Measurements from ENCODE around the gene TBC1D24.

The TBC1D24 gene

GRCh38 chr16:2450975-2451381 lies 23.9 kb upstream of the TBC1D24 start:
- no peak for DNase-seq

GRCh38 chr16:2451851-2452320 lies 23.0 kb upstream of the TBC1D24 start:
- DNase-seq, result no peak

GRCh38 chr16:2452650-2453049 lies 22.3 kb upstream of the TBC1D24 start:
- no peak for DNase-seq

- no peak for DNase-seq
Measured at GRCh38 chr16:2455081-2455845, 19.7 kb upstream of the TBC1D24 start.

GRCh38 chr16:2456551-2457153 lies 18.3 kb upstream of the TBC1D24 start:
- DNase-seq, result no peak

GRCh38 chr16:2457267-2457666 lies 17.7 kb upstream of the TBC1D24 start:
- no peak for DNase-seq

- no peak for DNase-seq
Measured at GRCh38 chr16:2457946-2458345, 17.0 kb upstream of the TBC1D24 start.

- DNase-seq, result no peak
Measured at GRCh38 chr16:2458887-2459646, 15.9 kb upstream of the TBC1D24 start.

GRCh38 chr16:2459647-2460390 lies 15.1 kb upstream of the TBC1D24 start, which contains the start of gene TEDC2:
Gene TEDC2, plus strand, starts transcription at chr16:2460109. Its CDS starts 36 bp downstream, at chr16:2460145.
- DNase-seq, result peak; percentile 73

- DNase-seq, result no peak
Measured at GRCh38 chr16:2460391-2460713, 14.6 kb upstream of the TBC1D24 start.

GRCh38 chr16:2460916-2461315 lies 14.0 kb upstream of the TBC1D24 start:
- DNase-seq, result no peak

GRCh38 chr16:2462031-2462866 lies 12.7 kb upstream of the TBC1D24 start:
- DNase-seq, result no peak

- no peak for DNase-seq
Measured at GRCh38 chr16:2464333-2464732, 10.6 kb upstream of the TBC1D24 start.

GRCh38 chr16:2465653-2466415 lies 9.1 kb upstream of the TBC1D24 start:
- DNase-seq, result no peak

GRCh38 chr16:2466667-2467527 lies 8.0 kb upstream of the TBC1D24 start:
- DNase-seq, result no peak

- peak; percentile 37 for DNase-seq
Measured at GRCh38 chr16:2467528-2468232, 7.2 kb upstream of the TBC1D24 start.

GRCh38 chr16:2468233-2468724 lies 6.6 kb upstream of the TBC1D24 start:
- DNase-seq, result no peak

- DNase-seq, result peak; percentile 63
Measured at GRCh38 chr16:2468725-2469398, 6.1 kb upstream of the TBC1D24 start.

Data from NCI-H510A treated with DMSO at 0.1 percent for 48 hours (cell line).